HCT116 (cell line): Measurements from ENCODE around the gene DMPK. TPM values are rescaled to one million over a fixed set of nuclear protein-coding genes. Genes with fewer than 3 reads are reported as not detected.

Source experiments
- ATAC-seq: fragments of 200-7000 bp; cut with Tn5 transposase; 2 replicates; pipeline ENCODE4 v1.9.1; 2020; ENCODE audit warnings: mild to moderate bottlenecking, moderate library complexity
- BruUV-seq: library from RNA; stranded (reverse); fragments of 400-500 nt; replicated peaks from 2 replicates; lab custom pipeline; 2021; lab: Mats Ljungman, UMichigan
- CTCF ChIA-PET: fragments of 300-600 bp; sonication (Branson Sonifier 250); formaldehyde crosslinking; loops from one replicate; lab custom pipeline; 2021; ENCODE audit warnings: antibody characterized with exemption; lab: Charles Lee
- POLR2A ChIA-PET: fragments of 300-600, 350-600 bp; sonication (Branson Sonifier 250); formaldehyde crosslinking; loops from one replicate; lab custom pipeline; 2021; ENCODE audit warnings: antibody characterized with exemption; lab: Charles Lee
- RAD21 ChIA-PET, 2 experiments: fragments of 300-600 bp; sonication (Branson Sonifier 250); formaldehyde crosslinking; loops; one replicate each; lab custom pipeline; 2023; ENCODE audit warnings: low total read pairs in 2 of 2; ENCODE audit not compliant: uncharacterized antibody in 2 of 2, unreplicated experiment in 2 of 2, low non-redundant PET in 1 of 2; lab: Charles Lee
- DNase-seq: peaks from one replicate; pipeline ENCODE4 v3.0.0-alpha.2; 2010; ENCODE audit warnings: low read depth, low spot score
- H2AFZ ChIP-seq: fragments of 200-600 bp; shearing (Covaris generic), sonication (generic); 2 replicates; pipeline ENCODE4 v1.6.1; 2017; ENCODE audit warnings: low read depth, mixed run types, mixed read lengths, antibody characterized with exemption, low read length; ENCODE audit not compliant: poor library complexity, severe bottlenecking
- H3K27ac ChIP-seq: 2 replicates; pipeline ENCODE4 v1.5.1; 2012; ENCODE audit warnings: low read depth, low read length
- H3K27me3 ChIP-seq: fragments of 200-600 bp; sonication (generic); 2 replicates; pipeline ENCODE4 v1.6.1; 2016; ENCODE audit warnings: mixed run types, low read length, mixed read lengths; ENCODE audit not compliant: insufficient read depth
- H3K36me3 ChIP-seq, 2 experiments: fragments of 200-500 bp in 1 of 2; fragments of 200-600 bp in 1 of 2; sonication (Bioruptor generic) in 1 of 2; sonication (generic) in 1 of 2; 2 replicates each; pipeline versions ENCODE4 v1.5.1 to v1.6.1; 2014 to 2016; ENCODE audit warnings: low read length in 2 of 2, inconsistent platforms in 1 of 2, mixed read lengths in 1 of 2, mixed run types in 1 of 2; ENCODE audit not compliant: insufficient read depth in 2 of 2, control insufficient read depth in 1 of 2
- H3K4me1 ChIP-seq, 2 experiments: fragments of 200-600 bp in 1 of 2; sonication (generic) in 1 of 2; 2 replicates each; pipeline versions ENCODE4 v1.5.1 to v1.6.1; 2012 to 2017; ENCODE audit warnings: low read length in 2 of 2, inconsistent platforms in 1 of 2, mild to moderate bottlenecking in 1 of 2, mixed read lengths in 1 of 2, mixed run types in 1 of 2, moderate library complexity in 1 of 2; ENCODE audit not compliant: insufficient read depth in 2 of 2, control insufficient read depth in 1 of 2
- H3K4me2 ChIP-seq: fragments of 200-600 bp; sonication (generic); 2 replicates; pipeline ENCODE4 v1.6.1; 2017; ENCODE audit warnings: mixed run types, low read length, mixed read lengths
- H3K4me3 ChIP-seq, 2 experiments: fragments of 200-600 bp in 1 of 2; sonication (generic) in 1 of 2; replicated peaks in 1 of 2; 2 replicates each; pipeline ENCODE4 v1.5.1; 2011 to 2016; ENCODE audit warnings: low read length in 2 of 2, control low read depth in 1 of 2, low read depth in 1 of 2, mild to moderate bottlenecking in 1 of 2, mixed read lengths in 1 of 2, mixed run types in 1 of 2
- H3K79me2 ChIP-seq: fragments of 200-600 bp; sonication (generic); 2 replicates; pipeline ENCODE4 v1.6.1; 2017; ENCODE audit warnings: mild to moderate bottlenecking, mixed run types, low read length, moderate library complexity, mixed read lengths; ENCODE audit not compliant: insufficient read depth
- H3K9ac ChIP-seq: fragments of 200-600 bp; sonication (generic); 2 replicates; pipeline ENCODE4 v1.6.1; 2016; ENCODE audit warnings: low read length, mixed read lengths
- H3K9me2 ChIP-seq: fragments of 200-600 bp; sonication (generic), shearing (Covaris generic); 2 replicates; pipeline ENCODE4 v1.6.1; 2017; ENCODE audit warnings: mixed run types, mild to moderate bottlenecking, moderate library complexity; ENCODE audit not compliant: insufficient read depth
- H3K9me3 ChIP-seq, 2 experiments: fragments of 200-500 bp in 1 of 2; fragments of 200-600 bp in 1 of 2; sonication (Bioruptor generic) in 1 of 2; sonication (generic) in 1 of 2; 2 replicates each; pipeline ENCODE4 v1.6.1; 2014 to 2017; ENCODE audit warnings: low read length in 2 of 2, mixed read lengths in 2 of 2, inconsistent platforms in 1 of 2, low read depth in 1 of 2, mild to moderate bottlenecking in 1 of 2, mixed run types in 1 of 2, moderate library complexity in 1 of 2; ENCODE audit not compliant: control insufficient read depth in 1 of 2, insufficient read depth in 1 of 2
- H4K20me1 ChIP-seq: fragments of 200-600 bp; sonication (generic), shearing (Covaris generic); 2 replicates; pipeline ENCODE4 v1.6.1; 2017; ENCODE audit warnings: mixed run types, mild to moderate bottlenecking, moderate library complexity; ENCODE audit not compliant: insufficient read depth
- ATF3 ChIP-seq: IDR thresholded peaks from 2 replicates; pipeline ENCODE4 v1.6.1; 2012
- CBX3 ChIP-seq: IDR thresholded peaks from 2 replicates; pipeline ENCODE4 v1.6.1; 2012; ENCODE audit warnings: low read depth
- CEBPB ChIP-seq: IDR thresholded peaks from 2 replicates; pipeline ENCODE4 v1.6.1; 2012; ENCODE audit warnings: low read depth
- EZH2 ChIP-seq: fragments of 200-600 bp; sonication (generic); IDR thresholded peaks from 2 replicates; pipeline ENCODE4 v1.6.1; 2017; ENCODE audit warnings: antibody characterized with exemption, mixed run types
- EZH2phosphoT487 ChIP-seq: fragments of 200-600 bp; IDR thresholded peaks from 2 replicates; pipeline ENCODE4 v1.6.1; 2018; ENCODE audit warnings: antibody characterized with exemption, borderline replicate concordance
- JUND ChIP-seq: IDR thresholded peaks from 2 replicates; pipeline ENCODE4 v1.6.1; 2012
- POLR2A ChIP-seq: IDR thresholded peaks from 2 replicates; pipeline ENCODE4 v1.7.0; 2011; ENCODE audit warnings: borderline replicate concordance; ENCODE audit not compliant: insufficient read depth, insufficient read length; ENCODE audit errors: extremely low read depth
- POLR2AphosphoS5 ChIP-seq: IDR thresholded peaks from 2 replicates; pipeline ENCODE4 v1.6.1; 2011; ENCODE audit warnings: mild to moderate bottlenecking, low read depth, low read length, moderate library complexity
- REST ChIP-seq: IDR thresholded peaks from 2 replicates; pipeline ENCODE4 v1.6.1; 2012; ENCODE audit warnings: low read depth
- SIN3A ChIP-seq: IDR thresholded peaks from 2 replicates; pipeline ENCODE4 v1.6.1; 2012; ENCODE audit warnings: low read depth
- SRF ChIP-seq: IDR thresholded peaks from 2 replicates; pipeline ENCODE4 v1.6.1; 2012; ENCODE audit warnings: low read depth
- TCF7L2 ChIP-seq: IDR thresholded peaks from 2 replicates; pipeline ENCODE4 v1.7.0; 2011; ENCODE audit warnings: borderline replicate concordance, inconsistent platforms; ENCODE audit not compliant: insufficient read depth, insufficient read length; ENCODE audit errors: extremely low read depth
- YY1 ChIP-seq: IDR thresholded peaks from 2 replicates; pipeline ENCODE4 v1.6.1; 2011; ENCODE audit warnings: low read length, low read depth, moderate library complexity, mild to moderate bottlenecking; ENCODE audit not compliant: insufficient replicate concordance; ENCODE audit errors: extremely low read depth
- ZBTB33 ChIP-seq: IDR thresholded peaks from 2 replicates; pipeline ENCODE4 v1.6.1; 2011; ENCODE audit warnings: mild to moderate bottlenecking, low read length, moderate library complexity; ENCODE audit not compliant: insufficient replicate concordance; ENCODE audit errors: extremely low read depth
- ZNF274 ChIP-seq: fragments of 200-500 bp; sonication (Bioruptor generic); IDR thresholded peaks from 2 replicates; pipeline ENCODE4 v1.6.1; 2014; ENCODE audit warnings: mild to moderate bottlenecking, low read depth, low read length, inconsistent platforms
- intact Hi-C: fragments of 100-400 bp; cut with micrococcal nuclease; formaldehyde crosslinking; loops from 2 replicates; pipeline ENCODE4 v1.10.0; 2022
- total RNA-seq: library from RNA; stranded (reverse); gene quantifications from one replicate; pipeline ENCODE4 v1.2.1, GENCODE V29; 2021; ENCODE audit not compliant: unreplicated experiment

DMPK gene
- total RNA-seq, 1 experiment from 2014 or later = 52.5 TPM

- no peak overlapping the region for H3K27ac ChIP-seq
- ATAC-seq (no peak), DNase-seq (no peak)
- no TSS peak for BruUV-seq
- H3K36me3 ChIP-seq = peaks cover 17 to 35% of the 10 kb centered on the region in 2 experiments; a peak in 3 of 4 replicates
- CTCF ChIA-PET = no interaction called here
- no peak overlapping the region for H3K4me3 ChIP-seq
- intact Hi-C loops = no loop called here
- RAD21 ChIA-PET = interaction anchor here in 1 of 2 experiments (0.5 kb wide), 1 partner anchor 53 kb away, joined by 3 read pairs; no protein-coding TSS in a partner anchor
- no peak overlapping the region for H2AFZ ChIP-seq
- POLR2A ChIA-PET = no interaction called here
- peaks cover 0 to 1% of the 10 kb centered on the region in 2 experiments; a peak in 1 of 4 replicates for H3K4me1 ChIP-seq
- no peaks in the 10 kb centered on the region for H3K9me2 ChIP-seq
- no peak overlapping the region for H3K9ac ChIP-seq
- H4K20me1 ChIP-seq = no peaks in the 10 kb centered on the region
- H3K4me2 ChIP-seq = no peak overlapping the region
- TF ChIP-seq ZNF274 = no peak
- TF ChIP-seq CEBPB = no peak
- no peaks in the 10 kb centered on the region for H3K27me3 ChIP-seq
- H3K9me3 ChIP-seq = no peaks in the 10 kb centered on the region
- no peaks in the 10 kb centered on the region for H3K79me2 ChIP-seq
These were observed 40.4 kb upstream of the DMPK start for GRCh38 chr19:45822716-45823115.

- H2AFZ ChIP-seq = no peak overlapping the region
- ATAC-seq (no peak), DNase-seq (no peak)
- H4K20me1 ChIP-seq = no peaks in the 10 kb centered on the region
- H3K27ac ChIP-seq = no peak overlapping the region
- H3K27me3 ChIP-seq = no peaks in the 10 kb centered on the region
- TF ChIP-seq POLR2AphosphoS5 (no peak), TCF7L2 (no peak), EZH2phosphoT487 (no peak), ZBTB33 (no peak), ZNF274 (no peak), EZH2 (no peak), POLR2A (no peak), CBX3 (no peak), YY1 (no peak), REST (no peak), SIN3A (no peak), JUND (no peak), ATF3 (no peak), SRF (no peak)
- ChIA-PET CTCF (no interaction called here), POLR2A (no interaction called here), RAD21 (no interaction called here)
- H3K9me3 ChIP-seq = no peaks in the 10 kb centered on the region
- no peaks in the 10 kb centered on the region for H3K79me2 ChIP-seq
- H3K4me3 ChIP-seq = no peak overlapping the region
- H3K9ac ChIP-seq = no peak overlapping the region
- H3K9me2 ChIP-seq = no peaks in the 10 kb centered on the region
- no TSS peak for BruUV-seq
- peaks cover 15 to 35% of the 10 kb centered on the region in 2 experiments; a peak in 3 of 4 replicates for H3K36me3 ChIP-seq
- intact Hi-C loops = no loop called here
- H3K4me2 ChIP-seq = no peak overlapping the region
- H3K4me1 ChIP-seq = peaks cover 3 to 11% of the 10 kb centered on the region in 2 experiments; a peak in 3 of 4 replicates
These were observed 39.3 kb upstream of the DMPK start for GRCh38 chr19:45821570-45821969.
